Thyroid gland (tissue), 4 donors: ENCODE results near the gene C3orf22.

Source experiments
- POLR2A ChIP-seq, 2 donors: fragments of 450-650 bp; IDR thresholded peaks; one replicate each; pipeline ENCODE4 v1.6.1; 2017; ENCODE audit warnings: antibody characterized with exemption in 2 of 2, mild to moderate bottlenecking in 2 of 2, moderate library complexity in 1 of 2
- TF ChIP-seq, protein P1 (sequence below), 6 experiments: fragments of 200-600 bp in 3 of 6; fragments of 450-650 bp in 3 of 6; sonication (generic) in 3 of 6; IDR thresholded peaks; one replicate each; pipeline ENCODE4 v1.5.1; 2016 to 2019; ENCODE audit warnings: antibody characterized with exemption in 6 of 6, mild to moderate bottlenecking in 2 of 6, inconsistent platforms in 1 of 6, moderate library complexity in 1 of 6

DNA sequence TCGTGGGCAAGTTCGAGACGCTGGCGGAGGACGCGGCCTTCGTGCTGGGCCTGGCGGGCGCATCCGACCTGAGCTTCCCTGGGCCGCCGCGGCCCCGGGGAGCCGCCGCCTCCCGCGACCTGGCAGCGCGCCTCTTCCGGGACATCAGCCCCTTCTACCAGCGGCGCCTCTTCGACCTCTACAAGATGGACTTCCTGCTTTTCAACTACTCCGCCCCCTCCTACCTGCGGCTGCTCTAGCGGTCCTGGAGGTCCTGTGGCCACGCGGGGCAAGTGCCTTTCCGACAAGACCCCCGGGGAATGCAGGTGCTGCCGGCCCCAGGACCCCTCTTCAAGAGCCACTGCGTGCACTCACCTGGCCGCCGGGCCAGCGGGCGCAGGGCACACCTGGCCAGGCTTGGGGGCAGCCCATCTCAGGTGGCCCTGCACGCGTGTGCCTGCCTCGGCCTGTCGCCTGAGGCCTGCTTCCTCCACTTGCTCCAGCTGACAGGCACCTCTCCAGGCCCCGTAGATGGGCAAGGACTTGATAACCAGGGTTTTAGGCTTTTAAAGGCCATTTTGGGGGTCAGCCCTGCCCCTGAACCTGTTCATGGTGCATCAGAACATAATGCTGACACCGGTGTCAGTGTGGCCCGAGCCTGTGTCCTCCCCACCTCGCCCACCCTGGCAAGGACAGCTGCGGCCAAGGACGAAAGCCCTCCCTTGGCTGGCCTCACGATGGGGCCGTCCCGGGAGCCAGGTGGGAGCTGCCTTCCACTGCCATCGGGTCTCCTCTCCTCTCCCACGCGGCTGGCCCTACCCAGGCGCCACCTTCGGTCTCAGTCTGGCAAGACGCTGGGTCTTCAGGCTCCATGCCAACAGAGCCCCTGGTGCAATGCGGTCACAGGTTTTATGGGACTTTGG, 16.1 kb downstream of the C3orf22 start:
- TF ChIP-seq POLR2A (IDR thresholded peaks at IDR 0.05), result no peak
- TF ChIP-seq, protein P1, sequence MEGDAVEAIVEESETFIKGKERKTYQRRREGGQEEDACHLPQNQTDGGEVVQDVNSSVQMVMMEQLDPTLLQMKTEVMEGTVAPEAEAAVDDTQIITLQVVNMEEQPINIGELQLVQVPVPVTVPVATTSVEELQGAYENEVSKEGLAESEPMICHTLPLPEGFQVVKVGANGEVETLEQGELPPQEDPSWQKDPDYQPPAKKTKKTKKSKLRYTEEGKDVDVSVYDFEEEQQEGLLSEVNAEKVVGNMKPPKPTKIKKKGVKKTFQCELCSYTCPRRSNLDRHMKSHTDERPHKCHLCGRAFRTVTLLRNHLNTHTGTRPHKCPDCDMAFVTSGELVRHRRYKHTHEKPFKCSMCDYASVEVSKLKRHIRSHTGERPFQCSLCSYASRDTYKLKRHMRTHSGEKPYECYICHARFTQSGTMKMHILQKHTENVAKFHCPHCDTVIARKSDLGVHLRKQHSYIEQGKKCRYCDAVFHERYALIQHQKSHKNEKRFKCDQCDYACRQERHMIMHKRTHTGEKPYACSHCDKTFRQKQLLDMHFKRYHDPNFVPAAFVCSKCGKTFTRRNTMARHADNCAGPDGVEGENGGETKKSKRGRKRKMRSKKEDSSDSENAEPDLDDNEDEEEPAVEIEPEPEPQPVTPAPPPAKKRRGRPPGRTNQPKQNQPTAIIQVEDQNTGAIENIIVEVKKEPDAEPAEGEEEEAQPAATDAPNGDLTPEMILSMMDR (IDR thresholded peaks at IDR 0.05), result no peak
